UCSD-AML1 (cell line): ENCODE results near the gene EXOSC5.
"Not testable (repeated sequence)": the region's sequence is repeated elsewhere in the genome, so short reads cannot be mapped to it uniquely, and the experiment has no call there.

Experiments used
- DNase-seq: peaks from one replicate; lab custom pipeline; 2025; ENCODE audit not compliant: unreplicated experiment; lab: John Stamatoyannopoulos, UW

Gene EXOSC5

DNA sequence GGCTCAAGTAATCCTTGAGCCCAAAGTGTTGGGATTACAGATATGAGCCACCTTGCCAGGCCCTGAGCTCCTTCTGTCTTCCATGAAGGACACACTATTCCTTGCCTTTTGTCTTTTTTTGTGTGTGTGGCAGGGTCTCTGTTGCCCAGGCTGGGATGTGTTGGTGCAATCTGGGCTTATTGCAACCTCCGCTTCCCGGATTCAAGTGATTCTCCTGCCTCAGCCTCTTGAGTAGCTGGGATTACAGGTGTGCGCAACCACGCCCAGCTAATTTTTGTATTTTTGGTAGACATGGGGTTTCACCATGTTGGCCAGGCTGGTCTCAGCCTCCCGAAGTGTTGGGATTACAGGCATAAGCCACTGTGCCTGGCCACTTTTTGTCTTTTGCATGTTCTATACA, 11.7 kb upstream of the EXOSC5 start:
- DNase-seq: not testable (repeated sequence)

DNA sequence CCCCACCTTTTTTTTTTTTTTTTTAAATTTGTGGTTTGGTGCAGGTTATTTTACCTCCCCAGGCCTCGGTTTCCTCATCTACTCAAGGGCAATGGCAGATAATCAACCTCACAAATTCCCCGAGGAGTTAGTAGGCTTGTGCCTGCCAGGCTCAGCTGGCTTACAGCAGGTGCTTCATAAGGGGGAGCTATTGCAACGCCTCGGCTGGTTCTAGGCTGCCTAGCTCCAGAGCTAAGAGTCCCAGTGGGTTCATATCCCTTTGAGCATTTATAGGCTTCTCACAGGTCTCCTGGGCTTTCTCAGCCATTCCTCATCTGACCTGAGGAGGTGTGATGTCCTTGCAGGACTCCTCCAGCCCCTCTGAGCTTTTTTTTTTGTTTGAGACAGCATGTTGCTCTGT, 11.1 kb upstream of the EXOSC5 start:
- DNase-seq: peak; percentile 36

DNA sequence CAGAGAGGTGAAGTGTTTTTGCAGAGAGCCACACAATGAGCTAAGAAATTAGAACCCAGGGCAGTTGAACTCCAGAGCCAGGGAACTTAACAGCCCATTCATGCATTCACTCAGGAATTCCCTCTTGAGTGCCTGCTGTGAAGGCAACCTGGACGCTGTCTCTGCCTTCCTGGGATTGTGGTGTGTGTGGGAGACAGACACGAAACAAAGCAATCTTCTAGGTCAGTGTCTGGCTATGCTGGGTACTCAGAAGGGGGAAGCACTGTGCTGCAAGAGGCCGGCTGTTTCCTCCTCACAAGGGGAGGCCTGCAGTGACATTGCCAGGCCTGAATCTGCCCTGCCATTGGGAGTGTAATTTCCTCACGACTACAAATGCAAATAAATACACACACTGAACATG, 10.1 kb upstream of the EXOSC5 start:
- peak; percentile 58 for DNase-seq

- DNase-seq: no peak
Measured at GRCh38 chr19:41405776-41406175, 8.6 kb upstream of the EXOSC5 start.

- no peak for DNase-seq
Measured at GRCh38 chr19:41403181-41403970, 6.2 kb upstream of the EXOSC5 start.

DNA sequence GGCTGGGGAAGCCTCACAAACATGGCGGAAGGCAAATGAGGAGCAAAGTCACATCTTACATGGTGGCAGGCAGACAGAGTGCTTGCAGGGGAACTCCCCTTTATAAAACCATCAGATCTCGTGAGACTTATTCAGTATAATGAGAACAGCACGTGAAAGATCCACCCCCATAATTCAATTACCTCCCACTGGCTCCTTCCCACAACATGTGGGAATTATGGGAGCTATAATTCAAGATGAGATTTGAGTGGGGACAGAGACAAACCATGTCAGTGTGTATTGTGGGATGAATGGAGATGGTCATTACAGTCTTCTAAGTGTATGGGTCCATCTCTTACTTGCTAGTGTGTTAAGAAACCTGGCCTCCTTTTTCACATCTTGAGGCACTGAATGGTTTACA, 4.9 kb upstream of the EXOSC5 start:
- no peak for DNase-seq

- no peak for DNase-seq
Measured at GRCh38 chr19:41401483-41401882, 4.3 kb upstream of the EXOSC5 start.

GRCh38 chr19:41399525-41399924, 2.4 kb upstream of the EXOSC5 start:
- no peak for DNase-seq

- no peak for DNase-seq
Measured at GRCh38 chr19:41399091-41399490, 1.9 kb upstream of the EXOSC5 start.

- DNase-seq: no peak
Measured at GRCh38 chr19:41398598-41398997, 1.4 kb upstream of the EXOSC5 start.

DNA sequence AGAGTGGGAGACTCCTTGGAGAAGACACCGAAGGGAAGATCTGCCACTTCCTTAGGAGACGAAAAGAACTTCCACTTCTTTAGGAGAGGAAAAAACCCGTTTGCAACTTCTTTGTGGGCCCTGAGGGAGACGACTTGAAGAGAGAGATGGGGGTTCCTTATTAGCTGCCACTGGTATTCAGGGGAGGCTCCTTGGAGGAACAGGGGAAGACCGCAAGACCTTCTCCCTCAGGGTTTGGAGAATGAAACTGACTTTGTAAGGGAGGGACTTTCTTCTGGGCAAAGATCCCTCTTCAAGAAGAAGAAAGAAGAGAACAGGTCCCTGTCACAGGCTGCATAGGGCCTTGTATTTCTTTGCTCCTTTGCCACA, 875 bp upstream of the EXOSC5 start:
- no peak for DNase-seq

GRCh38 chr19:41395355-41395754, 1.8 kb downstream of the EXOSC5 start:
- DNase-seq: no peak

DNA sequence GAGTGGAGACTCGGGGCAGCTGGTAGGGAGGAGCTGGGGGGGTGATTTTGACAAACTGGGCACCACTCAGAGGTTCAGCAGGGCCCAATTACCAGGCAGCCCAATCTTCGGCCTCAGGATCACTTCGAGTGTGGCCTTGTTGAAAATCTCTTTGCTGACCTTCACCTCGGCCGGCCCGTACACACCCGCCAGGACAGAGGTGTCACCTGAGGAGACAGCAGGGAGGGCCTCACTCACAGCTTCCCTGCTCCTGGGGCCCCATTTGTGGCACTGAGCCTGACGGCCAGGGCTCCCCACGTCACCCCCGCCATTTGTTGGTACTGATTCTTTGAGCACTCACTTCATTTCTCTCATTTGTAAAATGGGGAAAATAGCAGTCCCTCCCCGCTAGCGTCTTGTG, 4.4 kb downstream of the EXOSC5 start:
- no peak for DNase-seq

GRCh38 chr19:41391618-41392017, 5.5 kb downstream of the EXOSC5 start:
- no peak for DNase-seq

DNA sequence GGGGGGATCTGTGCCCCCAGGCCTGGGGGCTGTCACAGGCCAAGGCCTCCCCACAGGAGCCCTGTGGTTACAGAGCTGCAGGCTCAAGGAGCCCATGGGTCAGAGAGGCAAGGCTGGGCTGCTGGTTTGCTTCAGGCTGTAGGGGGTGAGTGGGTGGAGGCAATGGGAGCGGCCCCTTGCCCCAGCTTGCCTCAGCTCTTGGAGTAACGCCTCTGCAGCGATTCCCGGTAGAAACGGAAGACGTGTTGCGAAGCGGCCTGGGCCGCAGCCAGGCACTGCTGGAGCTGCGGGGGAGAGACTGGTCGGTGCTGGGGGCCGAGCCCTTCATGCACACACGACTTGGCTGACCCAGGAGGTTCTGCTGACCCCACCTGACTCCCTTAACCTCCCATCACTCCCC, 10.7 kb downstream of the EXOSC5 start:
- no peak for DNase-seq

- DNase-seq: no peak
Measured at GRCh38 chr19:41384351-41384750, 12.8 kb downstream of the EXOSC5 start.

- DNase-seq: not testable (repeated sequence)
Measured at GRCh38 chr19:41381536-41381935, 15.6 kb downstream of the EXOSC5 start.

DNA sequence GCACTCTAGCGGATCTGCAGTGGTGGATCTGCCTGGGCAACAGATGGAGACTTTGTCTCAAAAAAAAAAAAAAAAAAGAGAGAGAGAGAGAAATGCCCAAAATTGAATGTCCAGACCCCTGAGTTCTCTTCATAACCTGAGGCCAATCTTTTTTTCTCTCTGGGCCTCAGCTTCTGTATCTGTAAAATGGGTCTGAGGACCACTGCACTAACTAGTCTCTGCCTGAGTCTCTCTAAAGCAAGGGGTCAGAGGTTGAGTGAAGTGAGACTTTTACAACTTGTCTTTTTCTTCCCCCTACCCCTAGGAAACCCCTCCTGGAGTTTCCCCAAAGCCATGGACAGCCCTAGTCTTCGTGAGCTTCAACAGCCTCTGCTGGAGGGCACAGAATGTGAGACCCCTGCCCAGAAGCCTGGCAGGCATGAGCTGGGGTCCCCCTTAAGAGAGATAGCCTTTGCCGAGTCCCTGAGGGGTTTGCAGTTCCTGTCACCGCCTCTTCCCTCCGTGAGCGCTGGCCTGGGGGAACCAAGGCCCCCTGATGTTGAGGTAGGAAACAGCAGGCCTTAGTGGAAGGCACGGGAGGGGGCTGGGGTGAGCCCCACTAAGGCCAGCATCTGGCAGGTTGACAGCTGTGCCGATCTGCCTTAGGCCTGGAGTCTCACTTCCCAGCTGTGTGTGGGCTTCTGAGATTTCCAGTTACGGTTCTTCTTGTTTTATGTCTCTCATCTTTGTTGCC, 19.0 kb downstream of the EXOSC5 start:
- DNase-seq: no peak

DNA sequence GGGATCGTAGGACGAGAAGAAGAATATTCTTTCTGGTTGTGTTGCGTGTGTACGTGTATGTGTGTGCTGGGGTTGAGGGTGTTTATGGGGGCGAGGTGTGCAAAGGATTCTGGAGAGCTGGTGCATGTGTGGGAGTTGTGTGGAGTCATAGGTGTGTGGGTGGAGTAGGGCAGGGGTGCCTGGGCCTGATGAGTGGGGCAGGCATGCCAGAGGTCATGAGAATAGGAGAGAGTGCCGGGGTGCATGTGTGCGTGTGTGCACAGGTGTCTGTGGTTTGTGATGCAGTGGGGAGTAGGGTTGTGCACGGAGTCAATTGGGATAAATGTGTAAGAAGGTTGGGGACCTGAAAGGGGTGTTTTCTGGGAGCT, 20.2 kb downstream of the EXOSC5 start:
- no peak for DNase-seq

DNA sequence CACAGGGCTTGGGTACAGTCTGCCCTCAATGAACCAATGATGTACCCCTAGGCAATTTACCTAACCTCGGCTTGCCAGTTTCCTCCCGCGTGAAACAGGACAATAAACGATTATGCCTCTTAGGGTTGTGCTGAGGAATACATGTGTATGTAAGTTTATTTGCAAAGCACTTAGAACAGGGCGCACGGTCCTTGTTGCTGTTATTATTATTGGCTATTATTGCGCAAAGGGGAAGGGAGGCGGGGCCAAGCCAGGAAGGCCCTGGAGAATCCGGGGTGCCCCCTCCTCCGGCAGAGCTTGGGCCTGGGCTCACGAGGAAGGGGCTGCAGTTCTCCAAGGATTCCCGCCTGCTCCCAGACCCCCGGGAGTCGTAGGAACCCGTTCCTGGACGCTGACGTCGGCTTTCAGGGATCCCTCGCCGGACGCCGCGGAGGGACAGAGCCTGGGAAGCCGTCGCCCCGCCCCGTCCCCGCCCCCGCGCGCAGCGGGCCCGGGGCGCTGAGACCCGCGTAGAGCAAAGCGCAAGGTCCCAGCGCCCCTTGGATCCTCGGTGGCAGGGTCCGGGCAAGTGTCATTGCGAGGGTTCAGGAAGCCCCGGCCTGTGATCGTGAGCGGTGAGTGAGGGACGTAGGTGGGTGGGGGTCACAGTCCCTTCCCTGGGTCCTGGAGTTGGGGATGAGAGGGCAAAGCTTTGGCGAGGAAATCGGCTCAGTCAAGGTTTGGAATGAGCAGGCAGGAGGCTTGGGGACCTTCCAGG, 20.7 kb downstream of the EXOSC5 start, which contains the start of gene TMEM91:
TSS of gene TMEM91 (plus strand) at position 293 of the 757 bp plus-strand sequence. CDS start 1,777 bp downstream, outside the sequence.
- no peak for DNase-seq

GRCh38 chr19:41373993-41374392, 23.2 kb downstream of the EXOSC5 start:
- no peak for DNase-seq

- no peak for DNase-seq
Measured at GRCh38 chr19:41372501-41372900, 24.7 kb downstream of the EXOSC5 start.
